Heart right ventricle (tissue), 16 donors: ENCODE measurements around the gene MCOLN3. TPM values are rescaled to one million over a fixed set of nuclear protein-coding genes. Genes with fewer than 3 reads are reported as not detected.

ENCODE experiments used
- ATAC-seq, 8 donors: fragments of 200-7000 bp; cut with Tn5 transposase; one replicate each; pipeline ENCODE4 v1.9.1; 2020; ENCODE audit warnings: mild to moderate bottlenecking in 8 of 8, moderate library complexity in 8 of 8, moderate number of reproducible peaks in 1 of 8
- DNase-seq, 2 donors: peaks; one replicate each; pipeline ENCODE4 v3.0.0-alpha.2; 2020
- H3K27ac ChIP-seq, 10 donors: fragments of 200-600 bp; sonication (generic) in 2 of 10; one replicate each; pipeline versions ENCODE4 v1.5.0 to v1.8.0; 2020 to 2022; ENCODE audit warnings: mild to moderate bottlenecking in 3 of 10
- H3K27me3 ChIP-seq, 7 donors: fragments of 200-600 bp; one replicate each; pipeline ENCODE4 v1.8.0; 2021 to 2022; ENCODE audit warnings: mild to moderate bottlenecking in 2 of 7
- H3K36me3 ChIP-seq, 9 donors: fragments of 200-600 bp; sonication (generic) in 1 of 9; one replicate each; pipeline versions ENCODE4 v1.5.0 to v1.8.0; 2020 to 2022; ENCODE audit warnings: mild to moderate bottlenecking in 2 of 9
- H3K4me1 ChIP-seq, 9 donors: fragments of 200-600 bp; sonication (generic) in 1 of 9; one replicate each; pipeline versions ENCODE4 v1.5.0 to v1.8.0; 2020 to 2022; ENCODE audit warnings: mild to moderate bottlenecking in 4 of 9
- H3K4me3 ChIP-seq, 10 donors: fragments of 200-600 bp; sonication (generic) in 2 of 10; one replicate each; pipeline versions ENCODE4 v1.5.0 to v1.8.0; 2020 to 2022; ENCODE audit warnings: mild to moderate bottlenecking in 7 of 10, moderate library complexity in 2 of 10
- H3K9me3 ChIP-seq, 11 donors: fragments of 200-600 bp in 10 of 11; sonication (generic) in 2 of 11; one replicate each; pipeline versions ENCODE4 v1.5.0 to v1.8.0; 2013 to 2022; ENCODE audit warnings: mild to moderate bottlenecking in 2 of 11, control low read depth in 1 of 11, moderate library complexity in 1 of 11
- CTCF ChIP-seq, 9 donors: fragments of 200-600 bp; sonication (generic) in 2 of 9; IDR thresholded peaks; one replicate each; pipeline versions ENCODE4 v1.5.0 to v1.8.0; 2021 to 2022; ENCODE audit warnings: antibody characterized with exemption in 9 of 9, mild to moderate bottlenecking in 5 of 9, moderate library complexity in 1 of 9
- WGBS, 2 donors: extraction: QIAGEN DNeasy Blood & Tissue Kit; methylation state at CpG; one replicate each; pipeline ENCODE4 v1.1.7; 2013; ENCODE audit warnings: inconsistent platforms in 1 of 2; 5-methylcytosine and 5-hydroxymethylcytosine counted together
- intact Hi-C, 10 donors: fragments of 100-400 bp; cut with DNase I; formaldehyde crosslinking; loops; one replicate each; pipeline versions ENCODE4 v1.11.1 to v1.14.2; 2022
- polyA plus RNA-seq, 2 donors: library from polyadenylated mRNA; stranded (reverse); fragments of 200-250 nt; gene quantifications; one replicate each; pipeline ENCODE4 v1.2.3, GENCODE V29; 2013
- total RNA-seq, 10 donors: library from RNA; stranded (reverse); fragmentation: NEBNext Ultra II Directional in 3 of 10; extraction: Animal tissue kit (Norgen Biotek cat#: 25700) in 3 of 10; gene quantifications; one replicate each; pipeline versions ENCODE4 v1.2.1 to v1.2.4, GENCODE V29; 2021 to 2023
- donor health status: Arrhythmogenic right ventricular cardiomyopathy.
- donor health status: ischemic (EF 13 %, LVEDD 7.1; RV severe dilation, severe dysfunction).
- donor health status: healthy with polysubstance abuse.
- donor health status: DM: no; HTN: yes; CAD: no.
- donor health status: DM: no; HTN: no; CAD: no.
- donor health status: ischemic (EF 25% LVEDD 6.9; RV normal size, moderate dysfunction).
- donor health status: ischemic (EF 25% LVEDD 5.7; RV mildly dilated, moderate dysfunction).
- donor health status: healthy.
- donor health status: DM: yes; HTN: yes; CAD: no.
- donor health status: Ischemic cardiomyopathy.
- donor health status: ischemic (EF 35%, LVEDD 5.7; RV mildly dilated, moderate dysfunction).
- donor health status: nonischemic (EF 11% LVEDD 7.7; RV severe dilation, severe dysfunction).
- donor health status: DM: yes; HTN: yes; CAD: no.
- donor health status: PGD.
- donor health status: ischemic (EF 29% LVEDD 5.4; RV normal size, mild dysfunction).
- donor health status: nonischemic (EF 23%, LVEDD 6.1; RV moderate dilation, normal function).

Gene MCOLN3
- total and polyA plus RNA-seq, 12 donors, result 0.13 to 2.7 (median 0.28) TPM; not detected in 1

DNA sequence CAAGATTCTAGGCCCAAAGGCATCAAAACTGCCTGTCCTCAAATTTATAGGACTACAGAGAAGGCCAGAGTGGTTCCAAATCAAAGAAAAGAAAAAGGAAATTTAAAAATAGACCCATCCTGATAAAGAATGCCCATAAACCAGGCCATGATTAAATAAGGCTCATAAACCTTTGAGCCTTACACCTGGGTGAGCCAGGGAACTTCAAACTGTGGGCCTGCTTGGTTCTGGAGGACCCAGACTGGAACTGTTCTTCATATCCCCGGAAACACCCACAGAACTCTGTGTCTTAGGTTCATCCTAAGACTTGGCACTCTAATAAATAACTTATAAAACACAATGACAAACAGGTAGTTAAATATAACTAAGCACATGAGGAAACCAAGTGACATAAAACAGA is 80.2 kb downstream of the MCOLN3 start:
- H3K27ac ChIP-seq, result no peak overlapping the region
- no peak for TF ChIP-seq CTCF (IDR thresholded peaks at IDR 0.05)
- H3K4me3 ChIP-seq, result no peak overlapping the region
- H3K36me3 ChIP-seq, result no peaks in the 10 kb centered on the region
- ATAC-seq (no peak), DNase-seq (no peak)
- H3K9me3 ChIP-seq, result no peaks in the 10 kb centered on the region
- peaks cover 0 to 5% (median 0%) of the 10 kb centered on the region in 9 donors for H3K4me1 ChIP-seq
- H3K27me3 ChIP-seq, result peaks cover 0 to 4% (median 0%) of the 10 kb centered on the region in 7 donors
- intact Hi-C loops, result no loop called here
- 82 to 91% methylated on average over 1 of the region's 1 CpG for WGBS, 2 donors

Other genes with a start within 250 kb of the MCOLN3 start
- gene LPAR3, start 155.3 kb downstream of the MCOLN3 start, total RNA-seq, result 10 to 100 TPM in 7 of 10 donors, 1 to 10 TPM in 3; 4.9 to 17.3 (median 11.9) TPM
- gene LPAR3, start 155.3 kb downstream of the MCOLN3 start, polyA plus RNA-seq, result 1 to 10 TPM; 4.7 to 8.4 TPM
- 1 to 10 TPM in 1 of 10 donors, under 1 TPM in 3, not detected in 6; 0.09 to 2.0 (median 0.21) TPM for gene MCOLN2, start 51.4 kb downstream of the MCOLN3 start, total RNA-seq
- under 1 TPM; 0.01 to 0.15 TPM for gene MCOLN2, start 51.4 kb downstream of the MCOLN3 start, polyA plus RNA-seq
- 10 to 100 TPM; 16.1 to 24.7 (median 21.4) TPM for gene SYDE2, start 152.5 kb upstream of the MCOLN3 start, total RNA-seq
- gene SYDE2, start 152.5 kb upstream of the MCOLN3 start, polyA plus RNA-seq, result 1 to 10 TPM; 1.1 to 3.0 TPM
- gene C1orf52, start 211.2 kb upstream of the MCOLN3 start, total RNA-seq, result 10 to 100 TPM; 12.8 to 21.3 (median 15.0) TPM
- 10 to 100 TPM; 18.4 to 34.4 TPM for gene C1orf52, start 211.2 kb upstream of the MCOLN3 start, polyA plus RNA-seq
- gene BCL10, start 228.1 kb upstream of the MCOLN3 start, total RNA-seq, result 10 to 100 TPM in 3 of 10 donors, 1 to 10 TPM in 7; 6.2 to 15.3 (median 9.4) TPM
- 1 to 10 TPM; 4.1 to 4.3 TPM for gene BCL10, start 228.1 kb upstream of the MCOLN3 start, polyA plus RNA-seq